GM12878 (cell line): ENCODE data around the gene C14orf93. TPM values are rescaled to one million over a fixed set of nuclear protein-coding genes. Genes with fewer than 3 reads are reported as not detected.

Experiments
- EED ChIP-seq: sonication (generic); IDR thresholded peaks from 2 replicates; pipeline ENCODE4 v1.6.1; 2016; ENCODE audit warnings: antibody characterized with exemption, low read depth
- FOXK2 ChIP-seq: fragments of 450-650 bp; IDR thresholded peaks from 2 replicates; pipeline ENCODE4 v1.6.1; 2017; ENCODE audit warnings: mild to moderate bottlenecking, moderate library complexity
- HDAC2 ChIP-seq: fragments of 200-600 bp; sonication (generic); IDR thresholded peaks from 2 replicates; pipeline ENCODE4 v1.6.1; 2017
- IRF5 ChIP-seq: fragments of 450-650 bp; IDR thresholded peaks from 2 replicates; pipeline ENCODE4 v1.6.1; 2017; ENCODE audit warnings: borderline replicate concordance
- JUND ChIP-seq: IDR thresholded peaks from 2 replicates; pipeline ENCODE4 v1.6.1; 2012; ENCODE audit warnings: low read depth, mild to moderate bottlenecking, low read length, improper control_type of control experiment, moderate library complexity
- KDM1A ChIP-seq: fragments of 200-600 bp; sonication (generic); IDR thresholded peaks from 2 replicates; pipeline ENCODE4 v1.6.1; 2016; ENCODE audit warnings: borderline replicate concordance
- MEF2A ChIP-seq: IDR thresholded peaks from 2 replicates; pipeline ENCODE4 v1.6.1; 2011; ENCODE audit warnings: low read depth, mild to moderate bottlenecking, low read length, moderate library complexity; ENCODE audit not compliant: insufficient read depth
- NFYA ChIP-seq: IDR thresholded peaks from 2 replicates; pipeline ENCODE4 v1.6.1; 2011; ENCODE audit warnings: low read depth, mild to moderate bottlenecking, low read length, improper control_type of control experiment, borderline replicate concordance
- POLR2AphosphoS2 ChIP-seq: IDR thresholded peaks from 2 replicates; pipeline ENCODE4 v1.6.1; 2011; ENCODE audit warnings: low read depth, mild to moderate bottlenecking, low read length, improper control_type of control experiment, moderate library complexity
- POLR2AphosphoS5 ChIP-seq: IDR thresholded peaks from 2 replicates; pipeline ENCODE4 v1.6.1; 2011; ENCODE audit warnings: mild to moderate bottlenecking, low read length, inconsistent platforms
- RCOR1 ChIP-seq: conservative IDR thresholded peaks from 2 replicates; pipeline ENCODE4 v1.6.1; 2012; ENCODE audit warnings: low read depth, low read length, improper control_type of control experiment
- STAT3 ChIP-seq: IDR thresholded peaks from 2 replicates; pipeline ENCODE4 v1.6.1; 2011; ENCODE audit warnings: low read depth, low read length, improper control_type of control experiment
- polyA plus RNA-seq, 11 experiments: library from polyadenylated mRNA; depleted of rRNA in 4 of 11; unstranded in 6 of 11; stranded (reverse) in 5 of 11; fragments of >200 nt; fragmentation: Nextera tagmentation in 4 of 11; fragmentation: Illumina TruSeq in 1 of 11; extraction: Ambion mirVana in 4 of 11; extraction: Trizol in 1 of 11; gene quantifications; 1 replicate in 1 of 11; 2 replicates in 10 of 11; pipeline versions ENCODE4 v1.2.1 to v1.2.3, GENCODE V29; 2011 to 2016; ENCODE audit warnings: inconsistent platforms in 2 of 11, missing spikeins in 2 of 11, low read depth in 1 of 11
- total RNA-seq, 4 experiments: library from RNA; depleted of rRNA in 3 of 4; stranded (reverse); fragments of >200 nt in 3 of 4; fragmentation: Illumina TruSeq in 1 of 4; extraction: Trizol in 1 of 4; gene quantifications; 2 replicates each; pipeline versions ENCODE4 v1.2.1 to v1.2.3, GENCODE V29; 2013 to 2021
- TF ChIP-seq, protein P1 (sequence below): fragments of 450-650 bp; conservative IDR thresholded peaks from 2 replicates; pipeline ENCODE4 v1.6.1; 2017; ENCODE audit warnings: mild to moderate bottlenecking, moderate library complexity
- TF ChIP-seq, protein P2 (sequence below): IDR thresholded peaks from 2 replicates; pipeline ENCODE4 v1.6.1; 2012; ENCODE audit warnings: mild to moderate bottlenecking, low read depth, low read length
- TF ChIP-seq, protein P3 (sequence below): fragments of 150-350 bp; IDR thresholded peaks from 2 replicates; pipeline ENCODE4 v1.6.1; 2016; ENCODE audit warnings: low read depth, low read length
- TF ChIP-seq, protein P4 (sequence below): fragments of 450-650 bp; IDR thresholded peaks from 2 replicates; pipeline ENCODE4 v1.6.1; 2017; ENCODE audit warnings: mild to moderate bottlenecking

C14orf93 gene
- total and polyA plus RNA-seq, 10 of the 15 experiments (the other 5 are each of a cell fraction or from before 2014, with no cell fraction given): 1.8 to 13.9 (median 10.2) TPM

DNA sequence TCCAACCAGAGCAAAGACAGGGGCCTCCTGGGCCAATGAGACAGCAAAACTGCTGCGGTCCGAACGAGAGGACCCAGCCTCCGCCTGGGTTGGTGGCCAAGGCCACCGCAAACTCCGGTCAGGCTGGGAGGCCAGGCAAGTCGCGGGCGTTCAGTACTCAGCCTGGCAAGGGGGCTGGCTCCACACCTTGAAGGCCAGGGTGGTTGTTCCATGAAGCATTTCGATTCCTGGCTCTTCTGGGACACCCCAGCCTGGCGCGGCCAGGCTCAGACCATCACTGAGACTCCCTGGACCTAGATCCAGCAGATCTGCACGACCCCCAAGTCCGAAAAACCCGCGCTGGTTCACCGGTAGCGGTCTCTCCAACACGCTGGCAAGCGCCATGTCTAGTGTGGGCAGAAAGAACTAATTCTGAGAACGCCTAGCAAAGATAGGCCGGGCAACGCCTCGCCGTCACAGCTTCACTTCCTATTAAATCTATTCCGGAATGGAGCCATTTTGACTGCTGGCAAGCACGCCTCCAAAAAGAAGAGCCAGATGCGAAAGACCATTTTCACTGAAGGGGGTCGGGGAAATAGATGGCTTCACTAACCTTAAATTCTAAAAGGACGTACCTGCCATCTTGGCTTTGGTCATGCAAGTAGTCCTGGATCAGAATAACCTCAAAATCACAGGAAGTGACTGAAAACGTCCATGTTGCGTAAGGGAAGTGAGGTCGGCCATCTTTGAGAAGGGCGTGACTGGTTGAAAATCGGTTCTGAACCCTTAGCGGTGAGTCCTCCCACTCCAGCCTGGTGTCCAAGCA, 24.8 kb upstream of the C14orf93 start, which contains the start of gene PSMB5 (continued):
- no peak for TF ChIP-seq IRF5
- no peak for TF ChIP-seq EED
- TF ChIP-seq STAT3: 0 out of 2 replicates have a peak, but pooled peaks have one; percentile 61
- no peak for TF ChIP-seq MEF2A
- no peak for TF ChIP-seq KDM1A
- TF ChIP-seq, protein P1, sequence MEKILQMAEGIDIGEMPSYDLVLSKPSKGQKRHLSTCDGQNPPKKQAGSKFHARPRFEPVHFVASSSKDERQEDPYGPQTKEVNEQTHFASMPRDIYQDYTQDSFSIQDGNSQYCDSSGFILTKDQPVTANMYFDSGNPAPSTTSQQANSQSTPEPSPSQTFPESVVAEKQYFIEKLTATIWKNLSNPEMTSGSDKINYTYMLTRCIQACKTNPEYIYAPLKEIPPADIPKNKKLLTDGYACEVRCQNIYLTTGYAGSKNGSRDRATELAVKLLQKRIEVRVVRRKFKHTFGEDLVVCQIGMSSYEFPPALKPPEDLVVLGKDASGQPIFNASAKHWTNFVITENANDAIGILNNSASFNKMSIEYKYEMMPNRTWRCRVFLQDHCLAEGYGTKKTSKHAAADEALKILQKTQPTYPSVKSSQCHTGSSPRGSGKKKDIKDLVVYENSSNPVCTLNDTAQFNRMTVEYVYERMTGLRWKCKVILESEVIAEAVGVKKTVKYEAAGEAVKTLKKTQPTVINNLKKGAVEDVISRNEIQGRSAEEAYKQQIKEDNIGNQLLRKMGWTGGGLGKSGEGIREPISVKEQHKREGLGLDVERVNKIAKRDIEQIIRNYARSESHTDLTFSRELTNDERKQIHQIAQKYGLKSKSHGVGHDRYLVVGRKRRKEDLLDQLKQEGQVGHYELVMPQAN: peak; percentile 87
- no peak for TF ChIP-seq NFYA
- TF ChIP-seq POLR2AphosphoS5: peak; percentile 89
- TF ChIP-seq POLR2AphosphoS2: 0 out of 2 replicates have a peak, but pooled peaks have one; percentile 39
- TF ChIP-seq JUND: no peak
- TF ChIP-seq FOXK2: 0 out of 2 replicates have a peak, but pooled peaks have one; percentile 34
- TF ChIP-seq, protein P2, sequence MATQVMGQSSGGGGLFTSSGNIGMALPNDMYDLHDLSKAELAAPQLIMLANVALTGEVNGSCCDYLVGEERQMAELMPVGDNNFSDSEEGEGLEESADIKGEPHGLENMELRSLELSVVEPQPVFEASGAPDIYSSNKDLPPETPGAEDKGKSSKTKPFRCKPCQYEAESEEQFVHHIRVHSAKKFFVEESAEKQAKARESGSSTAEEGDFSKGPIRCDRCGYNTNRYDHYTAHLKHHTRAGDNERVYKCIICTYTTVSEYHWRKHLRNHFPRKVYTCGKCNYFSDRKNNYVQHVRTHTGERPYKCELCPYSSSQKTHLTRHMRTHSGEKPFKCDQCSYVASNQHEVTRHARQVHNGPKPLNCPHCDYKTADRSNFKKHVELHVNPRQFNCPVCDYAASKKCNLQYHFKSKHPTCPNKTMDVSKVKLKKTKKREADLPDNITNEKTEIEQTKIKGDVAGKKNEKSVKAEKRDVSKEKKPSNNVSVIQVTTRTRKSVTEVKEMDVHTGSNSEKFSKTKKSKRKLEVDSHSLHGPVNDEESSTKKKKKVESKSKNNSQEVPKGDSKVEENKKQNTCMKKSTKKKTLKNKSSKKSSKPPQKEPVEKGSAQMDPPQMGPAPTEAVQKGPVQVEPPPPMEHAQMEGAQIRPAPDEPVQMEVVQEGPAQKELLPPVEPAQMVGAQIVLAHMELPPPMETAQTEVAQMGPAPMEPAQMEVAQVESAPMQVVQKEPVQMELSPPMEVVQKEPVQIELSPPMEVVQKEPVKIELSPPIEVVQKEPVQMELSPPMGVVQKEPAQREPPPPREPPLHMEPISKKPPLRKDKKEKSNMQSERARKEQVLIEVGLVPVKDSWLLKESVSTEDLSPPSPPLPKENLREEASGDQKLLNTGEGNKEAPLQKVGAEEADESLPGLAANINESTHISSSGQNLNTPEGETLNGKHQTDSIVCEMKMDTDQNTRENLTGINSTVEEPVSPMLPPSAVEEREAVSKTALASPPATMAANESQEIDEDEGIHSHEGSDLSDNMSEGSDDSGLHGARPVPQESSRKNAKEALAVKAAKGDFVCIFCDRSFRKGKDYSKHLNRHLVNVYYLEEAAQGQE: no peak
- no peak for TF ChIP-seq HDAC2
- TF ChIP-seq, protein P3, sequence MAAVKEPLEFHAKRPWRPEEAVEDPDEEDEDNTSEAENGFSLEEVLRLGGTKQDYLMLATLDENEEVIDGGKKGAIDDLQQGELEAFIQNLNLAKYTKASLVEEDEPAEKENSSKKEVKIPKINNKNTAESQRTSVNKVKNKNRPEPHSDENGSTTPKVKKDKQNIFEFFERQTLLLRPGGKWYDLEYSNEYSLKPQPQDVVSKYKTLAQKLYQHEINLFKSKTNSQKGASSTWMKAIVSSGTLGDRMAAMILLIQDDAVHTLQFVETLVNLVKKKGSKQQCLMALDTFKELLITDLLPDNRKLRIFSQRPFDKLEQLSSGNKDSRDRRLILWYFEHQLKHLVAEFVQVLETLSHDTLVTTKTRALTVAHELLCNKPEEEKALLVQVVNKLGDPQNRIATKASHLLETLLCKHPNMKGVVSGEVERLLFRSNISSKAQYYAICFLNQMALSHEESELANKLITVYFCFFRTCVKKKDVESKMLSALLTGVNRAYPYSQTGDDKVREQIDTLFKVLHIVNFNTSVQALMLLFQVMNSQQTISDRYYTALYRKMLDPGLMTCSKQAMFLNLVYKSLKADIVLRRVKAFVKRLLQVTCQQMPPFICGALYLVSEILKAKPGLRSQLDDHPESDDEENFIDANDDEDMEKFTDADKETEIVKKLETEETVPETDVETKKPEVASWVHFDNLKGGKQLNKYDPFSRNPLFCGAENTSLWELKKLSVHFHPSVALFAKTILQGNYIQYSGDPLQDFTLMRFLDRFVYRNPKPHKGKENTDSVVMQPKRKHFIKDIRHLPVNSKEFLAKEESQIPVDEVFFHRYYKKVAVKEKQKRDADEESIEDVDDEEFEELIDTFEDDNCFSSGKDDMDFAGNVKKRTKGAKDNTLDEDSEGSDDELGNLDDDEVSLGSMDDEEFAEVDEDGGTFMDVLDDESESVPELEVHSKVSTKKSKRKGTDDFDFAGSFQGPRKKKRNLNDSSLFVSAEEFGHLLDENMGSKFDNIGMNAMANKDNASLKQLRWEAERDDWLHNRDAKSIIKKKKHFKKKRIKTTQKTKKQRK: no peak
- 0 out of 2 replicates have a peak, but pooled peaks have one; percentile 42 for TF ChIP-seq RCOR1
- TF ChIP-seq, protein P4, sequence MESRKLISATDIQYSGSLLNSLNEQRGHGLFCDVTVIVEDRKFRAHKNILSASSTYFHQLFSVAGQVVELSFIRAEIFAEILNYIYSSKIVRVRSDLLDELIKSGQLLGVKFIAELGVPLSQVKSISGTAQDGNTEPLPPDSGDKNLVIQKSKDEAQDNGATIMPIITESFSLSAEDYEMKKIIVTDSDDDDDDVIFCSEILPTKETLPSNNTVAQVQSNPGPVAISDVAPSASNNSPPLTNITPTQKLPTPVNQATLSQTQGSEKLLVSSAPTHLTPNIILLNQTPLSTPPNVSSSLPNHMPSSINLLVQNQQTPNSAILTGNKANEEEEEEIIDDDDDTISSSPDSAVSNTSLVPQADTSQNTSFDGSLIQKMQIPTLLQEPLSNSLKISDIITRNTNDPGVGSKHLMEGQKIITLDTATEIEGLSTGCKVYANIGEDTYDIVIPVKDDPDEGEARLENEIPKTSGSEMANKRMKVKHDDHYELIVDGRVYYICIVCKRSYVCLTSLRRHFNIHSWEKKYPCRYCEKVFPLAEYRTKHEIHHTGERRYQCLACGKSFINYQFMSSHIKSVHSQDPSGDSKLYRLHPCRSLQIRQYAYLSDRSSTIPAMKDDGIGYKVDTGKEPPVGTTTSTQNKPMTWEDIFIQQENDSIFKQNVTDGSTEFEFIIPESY: no peak
